ENCODE results near the gene GLOD5. TPM values are rescaled to one million over a fixed set of nuclear protein-coding genes. Genes with fewer than 3 reads are reported as not detected.

Gene GLOD5
- total RNA-seq, 2 donors from 2014 or later, result 0.41 TPM; not detected in 1

DNA sequence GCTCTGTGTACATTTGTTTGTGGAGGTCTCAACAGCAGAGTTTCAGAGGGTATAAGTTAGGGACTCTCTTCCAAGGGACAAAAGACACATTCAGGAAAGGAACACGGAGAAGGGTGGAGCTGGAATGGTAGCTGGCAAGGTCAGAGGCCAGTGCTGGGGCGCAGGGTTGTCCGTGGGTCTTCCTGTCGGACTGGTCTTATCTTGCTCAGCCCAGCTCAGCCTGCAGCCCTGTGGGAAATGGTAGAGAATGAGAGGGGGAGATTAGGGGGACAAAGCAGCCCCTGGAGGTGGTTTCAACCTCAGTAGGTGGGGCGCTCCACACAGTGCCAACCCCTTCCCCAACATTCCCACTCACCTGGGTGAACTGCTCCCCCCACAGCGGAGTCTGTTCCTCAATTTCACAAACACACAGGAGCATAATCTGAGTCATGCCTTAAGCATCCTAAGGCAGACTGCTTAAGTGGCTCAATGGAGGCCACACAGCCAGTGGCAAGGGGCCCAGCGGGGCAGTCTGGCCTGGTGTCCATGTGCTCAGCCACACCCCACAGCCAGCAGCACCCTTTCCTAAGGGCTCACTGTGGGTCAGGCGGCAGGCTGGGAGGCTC is 33.5 kb downstream of the GLOD5 start:
- TF ChIP-seq, protein P1, sequence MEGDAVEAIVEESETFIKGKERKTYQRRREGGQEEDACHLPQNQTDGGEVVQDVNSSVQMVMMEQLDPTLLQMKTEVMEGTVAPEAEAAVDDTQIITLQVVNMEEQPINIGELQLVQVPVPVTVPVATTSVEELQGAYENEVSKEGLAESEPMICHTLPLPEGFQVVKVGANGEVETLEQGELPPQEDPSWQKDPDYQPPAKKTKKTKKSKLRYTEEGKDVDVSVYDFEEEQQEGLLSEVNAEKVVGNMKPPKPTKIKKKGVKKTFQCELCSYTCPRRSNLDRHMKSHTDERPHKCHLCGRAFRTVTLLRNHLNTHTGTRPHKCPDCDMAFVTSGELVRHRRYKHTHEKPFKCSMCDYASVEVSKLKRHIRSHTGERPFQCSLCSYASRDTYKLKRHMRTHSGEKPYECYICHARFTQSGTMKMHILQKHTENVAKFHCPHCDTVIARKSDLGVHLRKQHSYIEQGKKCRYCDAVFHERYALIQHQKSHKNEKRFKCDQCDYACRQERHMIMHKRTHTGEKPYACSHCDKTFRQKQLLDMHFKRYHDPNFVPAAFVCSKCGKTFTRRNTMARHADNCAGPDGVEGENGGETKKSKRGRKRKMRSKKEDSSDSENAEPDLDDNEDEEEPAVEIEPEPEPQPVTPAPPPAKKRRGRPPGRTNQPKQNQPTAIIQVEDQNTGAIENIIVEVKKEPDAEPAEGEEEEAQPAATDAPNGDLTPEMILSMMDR (IDR thresholded peaks at IDR 0.05), result no peak
- TF ChIP-seq POLR2A (IDR thresholded peaks at IDR 0.05), result no peak
- no peak for TF ChIP-seq POLR2AphosphoS5 (IDR thresholded peaks at IDR 0.05)
- Histone ChIP-seq H3K4me3 (no peak overlapping the region), H3K9me3 (no peaks in the 10 kb centered on the region), H3K4me1 (replicated peaks) (no peaks in the 10 kb centered on the region), H3K36me3 (no peaks in the 10 kb centered on the region), H3K27ac (no peak overlapping the region), H3K27me3 (replicated peaks; ENCODE audit: insufficient read depth) (no peaks in the 10 kb centered on the region)
- WGBS, result 61% methylated on average over 6 of the region's 8 CpGs
- DNase-seq (ENCODE audit: low spot score), result no peak
- intact Hi-C loops (cut with DNase I), result no loop called here

DNA sequence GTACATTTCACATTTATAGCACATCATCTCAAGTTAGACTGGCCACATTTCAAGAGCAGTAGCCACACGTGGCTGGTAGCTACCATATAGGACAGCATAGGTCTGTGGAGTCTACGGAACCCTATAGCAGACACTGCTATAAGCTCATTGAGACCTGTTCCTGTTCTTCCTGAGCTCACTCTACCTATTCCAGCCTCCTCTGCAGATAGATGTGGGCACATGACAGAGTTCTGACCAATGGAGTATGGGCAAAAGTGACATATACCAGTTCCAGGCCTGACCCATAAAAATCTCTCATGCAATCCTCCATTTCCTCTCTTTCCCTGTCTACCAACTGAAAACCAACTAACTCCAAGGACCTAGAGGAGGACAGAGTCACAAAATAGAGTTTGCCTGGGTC is 36.8 kb downstream of the GLOD5 start:
- DNase-seq (ENCODE audit: low spot score), result no peak
- intact Hi-C loops (cut with DNase I), result no loop called here
- TF ChIP-seq, protein P1 (IDR thresholded peaks at IDR 0.05), result no peak
- TF ChIP-seq POLR2AphosphoS5 (IDR thresholded peaks at IDR 0.05) (no peak), POLR2A (IDR thresholded peaks at IDR 0.05) (no peak)
- no peaks in the 10 kb centered on the region for H3K27me3 ChIP-seq (replicated peaks; ENCODE audit: insufficient read depth)
- H3K36me3 ChIP-seq, result no peaks in the 10 kb centered on the region
- 88% methylated on average over 2 of the region's 2 CpGs for WGBS
- no peaks in the 10 kb centered on the region for H3K4me1 ChIP-seq (replicated peaks)
- no peak overlapping the region for H3K27ac ChIP-seq
- no peak overlapping the region for H3K4me3 ChIP-seq
- no peaks in the 10 kb centered on the region for H3K9me3 ChIP-seq

DNA sequence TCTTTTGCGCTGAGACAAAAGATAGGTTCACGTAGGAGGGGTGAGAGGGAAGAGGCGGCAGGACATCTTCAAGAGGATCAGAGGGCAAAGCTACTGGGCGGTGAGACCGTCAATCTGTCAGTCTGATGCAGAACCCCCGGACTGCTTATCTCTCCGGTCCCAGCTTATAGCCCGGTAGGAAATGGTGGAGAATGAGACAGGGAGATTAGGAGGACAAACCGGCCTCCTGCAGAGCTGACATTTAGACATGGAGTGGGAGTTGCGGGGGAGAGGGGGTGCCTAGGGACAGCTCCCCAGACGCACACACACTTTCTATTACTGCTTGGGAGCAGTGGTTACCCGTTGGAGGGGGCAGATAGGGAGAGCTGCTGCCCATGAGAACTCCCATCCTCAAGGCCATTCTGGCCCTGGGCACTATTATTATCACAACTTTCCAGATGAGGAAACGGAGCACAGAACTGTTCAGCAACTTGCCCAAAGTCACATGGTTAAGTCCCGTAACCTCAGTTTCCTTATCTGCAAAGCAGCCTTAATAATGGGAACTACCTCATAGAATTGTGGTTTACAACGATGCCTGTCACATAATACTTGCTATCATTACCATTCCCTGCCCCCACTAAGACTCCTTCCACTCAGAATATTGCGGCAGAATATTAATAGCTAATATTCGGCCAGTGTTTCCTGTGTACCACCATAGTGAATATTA is 39.2 kb downstream of the GLOD5 start:
- WGBS, result 32% methylated on average over 15 of the region's 17 CpGs
- no peak for DNase-seq (ENCODE audit: low spot score)
- H3K9me3 ChIP-seq, result no peaks in the 10 kb centered on the region
- TF ChIP-seq, protein P1 (IDR thresholded peaks at IDR 0.05), result no peak
- TF ChIP-seq POLR2AphosphoS5 (IDR thresholded peaks at IDR 0.05) (no peak), POLR2A (IDR thresholded peaks at IDR 0.05) (no peak)
- H3K4me1 ChIP-seq (replicated peaks), result no peaks in the 10 kb centered on the region
- H3K36me3 ChIP-seq, result no peaks in the 10 kb centered on the region
- peak overlapping the region; percentile 92 to 93 for H3K27ac ChIP-seq
- H3K4me3 ChIP-seq, result peak overlapping the region; percentile 49 to 53
- H3K27me3 ChIP-seq (replicated peaks; ENCODE audit: insufficient read depth), result no peaks in the 10 kb centered on the region
- intact Hi-C loops (cut with DNase I), result loop anchor here (2.0 to 10.0 kb wide), 4 partner anchors 64 to 244 kb away; partner anchors contain the start of genes PQBP1, SUV39H1, TFE3 and TIMM17B

DNA sequence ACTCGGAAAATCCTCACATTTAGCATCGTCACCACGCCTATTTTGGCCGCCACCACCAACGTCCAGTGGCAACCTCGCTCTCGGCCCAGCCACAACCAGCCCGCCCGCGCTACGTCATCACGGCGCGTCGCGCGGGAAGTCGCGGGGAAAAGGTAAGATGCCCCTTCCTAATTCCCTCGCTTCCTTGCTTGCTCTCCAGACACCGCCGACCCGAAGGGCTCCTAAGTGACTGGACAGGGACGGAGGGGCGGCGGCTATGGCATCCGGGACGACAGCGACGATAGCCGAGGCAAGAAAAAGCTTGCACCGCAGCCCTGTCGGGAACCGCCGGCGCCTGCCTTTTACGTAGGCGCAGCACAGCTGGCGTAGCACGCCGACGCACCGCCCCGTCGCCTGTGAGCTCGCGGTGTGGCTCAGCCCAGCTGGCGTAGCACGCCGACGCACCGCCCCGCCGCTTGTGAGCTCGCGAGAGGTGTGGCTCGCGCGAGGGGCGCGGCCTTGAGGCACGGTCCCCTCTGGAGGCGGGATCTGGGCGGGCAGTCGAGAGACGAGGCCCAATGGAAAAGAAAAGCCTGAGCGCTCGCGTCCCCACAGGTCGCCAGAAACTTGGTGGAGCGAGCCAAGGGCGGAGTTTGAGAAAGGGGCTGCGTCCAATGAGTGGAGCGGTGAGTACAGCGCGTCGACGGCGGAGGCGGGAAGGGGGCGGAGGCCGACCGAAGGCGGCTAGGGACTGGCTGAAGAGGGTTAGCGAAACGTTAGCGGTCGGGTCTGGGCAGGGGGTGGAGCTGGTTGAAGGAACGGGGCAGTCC is 39.9 kb downstream of the GLOD5 start, which contains the start of gene HDAC6:
TSS of gene HDAC6 (plus strand) at position 788 of the 809 bp plus-strand sequence. CDS start 626 bp downstream, outside the sequence.
- TF ChIP-seq POLR2AphosphoS5 (IDR thresholded peaks at IDR 0.05) (peak; percentile 76), POLR2A (IDR thresholded peaks at IDR 0.05) (no peak)
- TF ChIP-seq, protein P1 (IDR thresholded peaks at IDR 0.05), result peak in 1 of 4 experiments; percentile 31
- H3K27ac ChIP-seq, result peak within 1 kb of the TSS; percentile 93 to 97
- intact Hi-C loops (cut with DNase I), result loop anchor here (2.0 to 10.0 kb wide), 4 partner anchors 65 to 243 kb away; partner anchors contain the start of genes PQBP1, SUV39H1, TFE3 and TIMM17B

More for the DNA sequence above, 39.9 kb downstream of the GLOD5 start, which contains the start of gene HDAC6:
- WGBS, result 1% methylated on average over 42 of the region's 89 CpGs
- H3K36me3 ChIP-seq, result no peaks in the 10 kb centered on the region
- H3K9me3 ChIP-seq, result no peaks in the 10 kb centered on the region
- peak; percentile 96 for DNase-seq (ENCODE audit: low spot score)
- H3K4me1 ChIP-seq (replicated peaks), result no peaks in the 10 kb centered on the region
- H3K27me3 ChIP-seq (replicated peaks; ENCODE audit: insufficient read depth), result no peaks in the 10 kb centered on the region
- peak within 1 kb of the TSS; percentile 49 to 53 for H3K4me3 ChIP-seq

All from prostate gland (tissue), 2 donors.